DND-41 (cell line): ENCODE data around the gene EFCAB10.

Experiments used
- ATAC-seq: fragments of 200-7000 bp; cut with Tn5 transposase; 3 replicates; pipeline ENCODE4 v1.9.1; 2021; ENCODE audit warnings: low read depth; ENCODE audit not compliant: insufficient read depth
- DNase-seq: peaks from one replicate; pipeline ENCODE4 v3.0.0-alpha.2; 2020
- H2AFZ ChIP-seq: 2 replicates; pipeline ENCODE4 v1.6.0; 2012; ENCODE audit warnings: low read depth, low read length
- H3K27ac ChIP-seq: 2 replicates; pipeline ENCODE4 v1.5.1; 2012; ENCODE audit warnings: low read length, inconsistent platforms
- H3K27me3 ChIP-seq: fragments of 200-600 bp; sonication (generic); 2 replicates; pipeline ENCODE4 v1.6.0; 2012; ENCODE audit warnings: low read length, mild to moderate bottlenecking, inconsistent platforms; ENCODE audit not compliant: insufficient read depth, poor library complexity
- H3K36me3 ChIP-seq: 2 replicates; pipeline ENCODE4 v1.5.1; 2012; ENCODE audit warnings: low read length, inconsistent platforms; ENCODE audit not compliant: insufficient read depth
- H3K4me1 ChIP-seq: 2 replicates; pipeline ENCODE4 v1.5.1; 2012; ENCODE audit warnings: mild to moderate bottlenecking, low read length; ENCODE audit not compliant: insufficient read depth
- H3K4me2 ChIP-seq: 2 replicates; pipeline ENCODE4 v1.6.0; 2012; ENCODE audit warnings: mild to moderate bottlenecking, moderate library complexity, low read length, inconsistent platforms; ENCODE audit not compliant: insufficient read depth
- H3K4me3 ChIP-seq, 2 experiments: fragments of 200-600 bp in 1 of 2; shearing (Covaris generic) in 1 of 2; 2 replicates each; pipeline ENCODE4 v1.5.1; 2012 to 2016; ENCODE audit warnings: inconsistent platforms in 2 of 2, low read length in 2 of 2, mild to moderate bottlenecking in 2 of 2, low read depth in 1 of 2, moderate library complexity in 1 of 2
- H3K79me2 ChIP-seq: 2 replicates; pipeline ENCODE4 v1.6.0; 2012; ENCODE audit warnings: low read length, inconsistent platforms; ENCODE audit not compliant: insufficient read depth
- H3K9ac ChIP-seq: 2 replicates; pipeline ENCODE4 v1.6.0; 2012; ENCODE audit warnings: low read depth, mild to moderate bottlenecking, inconsistent platforms, low read length, moderate library complexity
- H3K9me3 ChIP-seq: 2 replicates; pipeline ENCODE4 v1.5.1; 2012; ENCODE audit warnings: low read length, moderate library complexity, mild to moderate bottlenecking, inconsistent platforms; ENCODE audit not compliant: insufficient read depth, severe bottlenecking
- H4K20me1 ChIP-seq: 2 replicates; pipeline ENCODE4 v1.6.0; 2012; ENCODE audit warnings: low read length; ENCODE audit not compliant: insufficient read depth
- CTCF ChIP-seq: IDR thresholded peaks from 2 replicates; pipeline ENCODE4 v1.5.1; 2012; ENCODE audit warnings: borderline replicate concordance, low read length, moderate library complexity, mild to moderate bottlenecking; ENCODE audit not compliant: poor library complexity, severe bottlenecking; ENCODE audit errors: extremely low read depth
- EZH2 ChIP-seq: IDR thresholded peaks from 3 replicates; pipeline ENCODE4 v1.6.1; 2012; ENCODE audit warnings: borderline replicate concordance, low read depth, mild to moderate bottlenecking, moderate library complexity, low read length, inconsistent platforms; ENCODE audit not compliant: severe bottlenecking

EFCAB10 gene

GRCh38 chr7:105618016-105618296 lies 36.7 kb upstream of the EFCAB10 start:
- Histone ChIP-seq H3K4me3 (no peak overlapping the region), H3K9ac (no peak overlapping the region), H3K9me3 (no peaks in the 10 kb centered on the region), H3K27me3 (no peaks in the 10 kb centered on the region), H3K4me1 (no peaks in the 10 kb centered on the region), H2AFZ (no peak overlapping the region), H3K27ac (no peak overlapping the region), H3K4me2 (no peak overlapping the region), H4K20me1 (no peaks in the 10 kb centered on the region), H3K79me2 (no peaks in the 10 kb centered on the region), H3K36me3 (peaks cover 86% of the 10 kb centered on the region)
- ATAC-seq = no peak
- TF ChIP-seq CTCF (no peak), EZH2 (no peak)
- DNase-seq = no peak

- Histone ChIP-seq H3K9me3 (no peaks in the 10 kb centered on the region), H3K27me3 (no peaks in the 10 kb centered on the region), H3K4me1 (no peaks in the 10 kb centered on the region), H3K4me2 (no peak overlapping the region), H3K4me3 (no peak overlapping the region), H3K79me2 (no peaks in the 10 kb centered on the region), H3K36me3 (peaks cover 86% of the 10 kb centered on the region), H3K27ac (no peak overlapping the region), H4K20me1 (no peaks in the 10 kb centered on the region), H2AFZ (no peak overlapping the region), H3K9ac (no peak overlapping the region)
- DNase-seq (no peak), ATAC-seq (no peak)
- TF ChIP-seq EZH2 = no peak
- TF ChIP-seq CTCF = no peak
Observed at GRCh38 chr7:105617280-105618015, 36.2 kb upstream of the EFCAB10 start.

- TF ChIP-seq CTCF (no peak), EZH2 (no peak)
- DNase-seq (no peak), ATAC-seq (no peak)
- H3K9ac ChIP-seq = no peak overlapping the region
- H3K27me3 ChIP-seq = no peaks in the 10 kb centered on the region
- H3K4me1 ChIP-seq = no peaks in the 10 kb centered on the region
- H4K20me1 ChIP-seq = no peaks in the 10 kb centered on the region
- H3K9me3 ChIP-seq = no peaks in the 10 kb centered on the region
- no peak overlapping the region for H3K4me2 ChIP-seq
- H3K36me3 ChIP-seq = peaks cover 65% of the 10 kb centered on the region
- H3K79me2 ChIP-seq = no peaks in the 10 kb centered on the region
- H3K27ac ChIP-seq = no peak overlapping the region
- no peak overlapping the region for H3K4me3 ChIP-seq
- no peak overlapping the region for H2AFZ ChIP-seq
Observed at GRCh38 chr7:105614341-105614840, 33.1 kb upstream of the EFCAB10 start.
